Liver (tissue), 3 donors: ENCODE results near the gene KYNU.

Experiments
- EGR1 ChIP-seq, 2 donors: IDR thresholded peaks; 2 replicates each; pipeline ENCODE4 v1.6.1; 2016 to 2018; ENCODE audit warnings: antibody characterized with exemption in 2 of 2, low read depth in 2 of 2
- FOXA2 ChIP-seq: IDR thresholded peaks from 2 replicates; pipeline ENCODE4 v1.6.1; 2016; ENCODE audit warnings: antibody characterized with exemption
- JUND ChIP-seq, 2 donors: IDR thresholded peaks; 2 replicates each; pipeline ENCODE4 v1.6.1; 2016; ENCODE audit warnings: antibody characterized with exemption in 2 of 2
- SP1 ChIP-seq: IDR thresholded peaks from 2 replicates; pipeline ENCODE4 v1.6.1; 2018; ENCODE audit warnings: antibody characterized with exemption, mild to moderate bottlenecking
- TAF1 ChIP-seq: conservative IDR thresholded peaks from 2 replicates; pipeline ENCODE4 v1.6.1; 2016; ENCODE audit warnings: antibody characterized with exemption, mild to moderate bottlenecking
- YY1 ChIP-seq: IDR thresholded peaks from 2 replicates; pipeline ENCODE4 v1.6.1; 2016; ENCODE audit warnings: antibody characterized with exemption, mild to moderate bottlenecking
- TF ChIP-seq, protein P1 (sequence below): IDR thresholded peaks from 2 replicates; pipeline ENCODE4 v1.6.1; 2016; ENCODE audit warnings: antibody characterized with exemption
- TF ChIP-seq, protein P2 (sequence below): IDR thresholded peaks from 2 replicates; pipeline ENCODE4 v1.6.1; 2016; ENCODE audit warnings: antibody characterized with exemption, mild to moderate bottlenecking
- TF ChIP-seq, protein P3 (sequence below): fragments of 150-350 bp; IDR thresholded peaks from 2 replicates; pipeline ENCODE4 v1.5.1; 2017; ENCODE audit warnings: improper control_type of control experiment, low read depth, low read length; ENCODE audit not compliant: missing input control
- TF ChIP-seq, protein P4 (sequence below): IDR thresholded peaks from 2 replicates; pipeline ENCODE4 v1.6.1; 2016; ENCODE audit warnings: antibody characterized with exemption
- donor health status: healthy.
- donor health status: healthy.

DNA sequence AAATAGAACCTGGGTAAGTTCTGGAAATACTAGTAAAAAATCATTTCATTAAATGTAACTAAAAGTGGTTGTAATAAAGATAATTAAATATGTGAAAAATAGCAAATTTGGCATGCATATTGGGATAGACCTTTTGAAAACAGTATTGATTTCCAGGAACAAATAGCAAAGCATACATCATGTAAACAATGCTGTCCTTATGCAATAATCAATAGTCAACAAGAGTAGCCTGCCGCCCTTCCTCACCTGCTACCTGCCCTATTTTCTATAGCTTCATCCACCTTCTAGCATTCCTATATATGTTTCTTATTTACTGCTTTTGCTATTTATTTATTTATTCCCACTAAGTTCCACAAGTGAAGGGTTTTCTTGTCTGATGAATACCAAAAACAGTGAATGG lies 35.1 kb upstream of the KYNU start:
- TF ChIP-seq, protein P1, sequence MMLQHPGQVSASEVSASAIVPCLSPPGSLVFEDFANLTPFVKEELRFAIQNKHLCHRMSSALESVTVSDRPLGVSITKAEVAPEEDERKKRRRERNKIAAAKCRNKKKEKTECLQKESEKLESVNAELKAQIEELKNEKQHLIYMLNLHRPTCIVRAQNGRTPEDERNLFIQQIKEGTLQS = no peak
- TF ChIP-seq, protein P2, sequence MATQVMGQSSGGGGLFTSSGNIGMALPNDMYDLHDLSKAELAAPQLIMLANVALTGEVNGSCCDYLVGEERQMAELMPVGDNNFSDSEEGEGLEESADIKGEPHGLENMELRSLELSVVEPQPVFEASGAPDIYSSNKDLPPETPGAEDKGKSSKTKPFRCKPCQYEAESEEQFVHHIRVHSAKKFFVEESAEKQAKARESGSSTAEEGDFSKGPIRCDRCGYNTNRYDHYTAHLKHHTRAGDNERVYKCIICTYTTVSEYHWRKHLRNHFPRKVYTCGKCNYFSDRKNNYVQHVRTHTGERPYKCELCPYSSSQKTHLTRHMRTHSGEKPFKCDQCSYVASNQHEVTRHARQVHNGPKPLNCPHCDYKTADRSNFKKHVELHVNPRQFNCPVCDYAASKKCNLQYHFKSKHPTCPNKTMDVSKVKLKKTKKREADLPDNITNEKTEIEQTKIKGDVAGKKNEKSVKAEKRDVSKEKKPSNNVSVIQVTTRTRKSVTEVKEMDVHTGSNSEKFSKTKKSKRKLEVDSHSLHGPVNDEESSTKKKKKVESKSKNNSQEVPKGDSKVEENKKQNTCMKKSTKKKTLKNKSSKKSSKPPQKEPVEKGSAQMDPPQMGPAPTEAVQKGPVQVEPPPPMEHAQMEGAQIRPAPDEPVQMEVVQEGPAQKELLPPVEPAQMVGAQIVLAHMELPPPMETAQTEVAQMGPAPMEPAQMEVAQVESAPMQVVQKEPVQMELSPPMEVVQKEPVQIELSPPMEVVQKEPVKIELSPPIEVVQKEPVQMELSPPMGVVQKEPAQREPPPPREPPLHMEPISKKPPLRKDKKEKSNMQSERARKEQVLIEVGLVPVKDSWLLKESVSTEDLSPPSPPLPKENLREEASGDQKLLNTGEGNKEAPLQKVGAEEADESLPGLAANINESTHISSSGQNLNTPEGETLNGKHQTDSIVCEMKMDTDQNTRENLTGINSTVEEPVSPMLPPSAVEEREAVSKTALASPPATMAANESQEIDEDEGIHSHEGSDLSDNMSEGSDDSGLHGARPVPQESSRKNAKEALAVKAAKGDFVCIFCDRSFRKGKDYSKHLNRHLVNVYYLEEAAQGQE = no peak
- TF ChIP-seq, protein P3, sequence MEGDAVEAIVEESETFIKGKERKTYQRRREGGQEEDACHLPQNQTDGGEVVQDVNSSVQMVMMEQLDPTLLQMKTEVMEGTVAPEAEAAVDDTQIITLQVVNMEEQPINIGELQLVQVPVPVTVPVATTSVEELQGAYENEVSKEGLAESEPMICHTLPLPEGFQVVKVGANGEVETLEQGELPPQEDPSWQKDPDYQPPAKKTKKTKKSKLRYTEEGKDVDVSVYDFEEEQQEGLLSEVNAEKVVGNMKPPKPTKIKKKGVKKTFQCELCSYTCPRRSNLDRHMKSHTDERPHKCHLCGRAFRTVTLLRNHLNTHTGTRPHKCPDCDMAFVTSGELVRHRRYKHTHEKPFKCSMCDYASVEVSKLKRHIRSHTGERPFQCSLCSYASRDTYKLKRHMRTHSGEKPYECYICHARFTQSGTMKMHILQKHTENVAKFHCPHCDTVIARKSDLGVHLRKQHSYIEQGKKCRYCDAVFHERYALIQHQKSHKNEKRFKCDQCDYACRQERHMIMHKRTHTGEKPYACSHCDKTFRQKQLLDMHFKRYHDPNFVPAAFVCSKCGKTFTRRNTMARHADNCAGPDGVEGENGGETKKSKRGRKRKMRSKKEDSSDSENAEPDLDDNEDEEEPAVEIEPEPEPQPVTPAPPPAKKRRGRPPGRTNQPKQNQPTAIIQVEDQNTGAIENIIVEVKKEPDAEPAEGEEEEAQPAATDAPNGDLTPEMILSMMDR = no peak
- TF ChIP-seq TAF1 (no peak), YY1 (no peak), FOXA2 (no peak), SP1 (no peak), EGR1 (IDR thresholded peaks at IDR 0.05; ENCODE audit: low read depth in 2 of 2) (no peak), JUND (IDR thresholded peaks at IDR 0.05) (no peak)
- TF ChIP-seq, protein P4, sequence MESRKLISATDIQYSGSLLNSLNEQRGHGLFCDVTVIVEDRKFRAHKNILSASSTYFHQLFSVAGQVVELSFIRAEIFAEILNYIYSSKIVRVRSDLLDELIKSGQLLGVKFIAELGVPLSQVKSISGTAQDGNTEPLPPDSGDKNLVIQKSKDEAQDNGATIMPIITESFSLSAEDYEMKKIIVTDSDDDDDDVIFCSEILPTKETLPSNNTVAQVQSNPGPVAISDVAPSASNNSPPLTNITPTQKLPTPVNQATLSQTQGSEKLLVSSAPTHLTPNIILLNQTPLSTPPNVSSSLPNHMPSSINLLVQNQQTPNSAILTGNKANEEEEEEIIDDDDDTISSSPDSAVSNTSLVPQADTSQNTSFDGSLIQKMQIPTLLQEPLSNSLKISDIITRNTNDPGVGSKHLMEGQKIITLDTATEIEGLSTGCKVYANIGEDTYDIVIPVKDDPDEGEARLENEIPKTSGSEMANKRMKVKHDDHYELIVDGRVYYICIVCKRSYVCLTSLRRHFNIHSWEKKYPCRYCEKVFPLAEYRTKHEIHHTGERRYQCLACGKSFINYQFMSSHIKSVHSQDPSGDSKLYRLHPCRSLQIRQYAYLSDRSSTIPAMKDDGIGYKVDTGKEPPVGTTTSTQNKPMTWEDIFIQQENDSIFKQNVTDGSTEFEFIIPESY = no peak
